Keratinocyte (primary cell): ENCODE results near the gene COL20A1. TPM values are rescaled to one million over a fixed set of nuclear protein-coding genes. Genes with fewer than 3 reads are reported as not detected.

ENCODE experiments used
- DNase-seq: peaks from one replicate; pipeline ENCODE4 v3.0.0-alpha.2; 2011; ENCODE audit warnings: low read depth, missing footprints, low spot score
- FAIRE-seq: peaks from 2 replicates; lab custom pipeline; 2011; peaks lifted over from hg19 to GRCh38; lab: Jason Lieb, UNC
- H2AFZ ChIP-seq: 2 replicates; pipeline ENCODE4 v1.6.0; 2012; ENCODE audit warnings: low read length, control low read depth, inconsistent platforms; ENCODE audit not compliant: control insufficient read depth
- H3K27ac ChIP-seq: 2 replicates; pipeline ENCODE4 v1.5.1; 2011; ENCODE audit warnings: low read length; ENCODE audit not compliant: control insufficient read depth, insufficient read depth
- H3K27me3 ChIP-seq: 3 replicates; pipeline ENCODE4 v1.6.0; 2011; ENCODE audit warnings: low read length; ENCODE audit not compliant: control insufficient read depth, insufficient read depth; ENCODE audit errors: extremely low read depth
- H3K36me3 ChIP-seq, 2 experiments: 2 replicates in 1 of 2; 3 replicates in 1 of 2; pipeline ENCODE4 v1.5.1; 2011; ENCODE audit warnings: low read length in 2 of 2, mild to moderate bottlenecking in 1 of 2; ENCODE audit not compliant: control insufficient read depth in 2 of 2, insufficient read depth in 2 of 2; ENCODE audit errors: extremely low read depth in 1 of 2
- H3K4me1 ChIP-seq: 3 replicates; pipeline ENCODE4 v1.5.1; 2011; ENCODE audit warnings: low read length; ENCODE audit not compliant: control insufficient read depth, insufficient read depth; ENCODE audit errors: extremely low read depth
- H3K4me2 ChIP-seq: 3 replicates; pipeline ENCODE4 v1.6.0; 2011; ENCODE audit warnings: low read depth, low read length; ENCODE audit not compliant: control insufficient read depth, insufficient read depth; ENCODE audit errors: extremely low read depth
- H3K4me3 ChIP-seq, 3 experiments: fragments of 200-600 bp in 1 of 3; sonication (generic) in 1 of 3; 2 replicates in 2 of 3; 3 replicates in 1 of 3; pipeline ENCODE4 v1.5.1; 2011 to 2016; ENCODE audit warnings: low read length in 3 of 3, mild to moderate bottlenecking in 3 of 3, control low read depth in 2 of 3, inconsistent platforms in 1 of 3, low read depth in 1 of 3, mixed read lengths in 1 of 3, mixed run types in 1 of 3, moderate library complexity in 1 of 3; ENCODE audit not compliant: control insufficient read depth in 2 of 3, insufficient read depth in 2 of 3; ENCODE audit errors: extremely low read depth in 1 of 3
- H3K79me2 ChIP-seq: 2 replicates; pipeline ENCODE4 v1.6.0; 2012; ENCODE audit warnings: low read length; ENCODE audit not compliant: control insufficient read depth, insufficient read depth
- H3K9ac ChIP-seq: 3 replicates; pipeline ENCODE4 v1.6.0; 2011; ENCODE audit warnings: low read length; ENCODE audit not compliant: control insufficient read depth, insufficient read depth; ENCODE audit errors: extremely low read depth
- H3K9me1 ChIP-seq: 3 replicates; pipeline ENCODE4 v1.6.0; 2011; ENCODE audit warnings: low read length; ENCODE audit not compliant: control insufficient read depth, insufficient read depth; ENCODE audit errors: extremely low read depth
- H3K9me3 ChIP-seq: 2 replicates; pipeline ENCODE4 v1.5.1; 2012; ENCODE audit warnings: low read depth, low read length; ENCODE audit not compliant: control insufficient read depth
- H4K20me1 ChIP-seq: 3 replicates; pipeline ENCODE4 v1.6.0; 2011; ENCODE audit warnings: low read length; ENCODE audit not compliant: control insufficient read depth, insufficient read depth; ENCODE audit errors: extremely low read depth
- CTCF ChIP-seq, 3 experiments: IDR thresholded peaks in 1 of 3; conservative IDR thresholded peaks in 1 of 3; optimal IDR thresholded peaks in 1 of 3; 2 replicates in 2 of 3; 3 replicates in 1 of 3; pipeline versions ENCODE3 to v1.5.1; 2011; ENCODE audit warnings: low read length in 3 of 3, mild to moderate bottlenecking in 3 of 3, moderate library complexity in 2 of 3, control low read depth in 1 of 3, inconsistent platforms in 1 of 3; ENCODE audit not compliant: insufficient read depth in 2 of 3; ENCODE audit errors: extremely low read depth in 1 of 3
- EZH2 ChIP-seq: IDR thresholded peaks from one replicate; pipeline ENCODE4 v1.6.1; 2012; ENCODE audit warnings: inconsistent platforms, mild to moderate bottlenecking, low read length, moderate library complexity
- dilution Hi-C: fragments of 300-500 bp; cut with MboI; formaldehyde crosslinking; loops from one replicate; pipeline ENCODE4 v1.7.0; 2020; ENCODE audit warnings: low sequenced_read_pairs; ENCODE audit not compliant: extremely low pct_ligation_motif_present
- polyA plus RNA-seq, 5 experiments: library from polyadenylated mRNA; depleted of rRNA in 3 of 5; stranded (reverse) in 3 of 5; stranded (forward) in 1 of 5; unstranded in 1 of 5; fragments of >200 nt; gene quantifications; 1 replicate in 1 of 5; 2 replicates in 3 of 5; 3 replicates in 1 of 5; pipeline versions ENCODE4 v1.2.1 to v1.2.3, GENCODE V29; 2011 to 2012; ENCODE audit warnings: missing spikeins in 2 of 5, low read depth in 1 of 5, low replicate concordance in 1 of 5

Gene COL20A1
- polyA plus RNA-seq, 1 donor (not counting 4 experiments of a cell fraction or from before 2014, with no cell fraction given) = not detected

GRCh38 chr20:63267691-63268090 is 25.3 kb upstream of the COL20A1 start:
- dilution Hi-C loops = no loop called here
- Histone ChIP-seq H3K4me3 (no peak overlapping the region), H3K79me2 (peaks cover under 1% of the 10 kb centered on the region), H3K9me3 (no peaks in the 10 kb centered on the region), H4K20me1 (no peaks in the 10 kb centered on the region), H3K9ac (no peak overlapping the region), H3K9me1 (no peaks in the 10 kb centered on the region), H3K4me1 (peaks cover 16% of the 10 kb centered on the region), H2AFZ (no peak overlapping the region), H3K4me2 (no peak overlapping the region), H3K27ac (no peak overlapping the region), H3K36me3 (no peaks in the 10 kb centered on the region), H3K27me3 (peaks cover 12% of the 10 kb centered on the region)
- DNase-seq (no peak), FAIRE-seq (no peak)
- TF ChIP-seq CTCF (optimal IDR thresholded peaks at IDR 0.05 in 1 of 3, IDR thresholded peaks at IDR 0.05 in 1 of 3, conservative IDR thresholded peaks at IDR 0.05 in 1 of 3; ENCODE audit: extremely low read depth in 1 of 3, insufficient read depth in 2 of 3, low read length in 3 of 3) (no peak), EZH2 (no peak)

- H3K9me1 ChIP-seq = no peaks in the 10 kb centered on the region
- H2AFZ ChIP-seq = no peak overlapping the region
- dilution Hi-C loops = no loop called here
- peaks cover 6% of the 10 kb centered on the region for H3K79me2 ChIP-seq
- H3K4me1 ChIP-seq = peaks cover 16% of the 10 kb centered on the region
- TF ChIP-seq CTCF (optimal IDR thresholded peaks at IDR 0.05 in 1 of 3, IDR thresholded peaks at IDR 0.05 in 1 of 3, conservative IDR thresholded peaks at IDR 0.05 in 1 of 3; ENCODE audit: extremely low read depth in 1 of 3, insufficient read depth in 2 of 3, low read length in 3 of 3) (no peak), EZH2 (no peak)
- no peaks in the 10 kb centered on the region for H3K9me3 ChIP-seq
- DNase-seq (no peak), FAIRE-seq (no peak)
- H3K4me2 ChIP-seq = peak overlapping the region; percentile 52
- H4K20me1 ChIP-seq = no peaks in the 10 kb centered on the region
- H3K27me3 ChIP-seq = peaks cover 7% of the 10 kb centered on the region
- no peak overlapping the region for H3K4me3 ChIP-seq
- H3K9ac ChIP-seq = no peak overlapping the region
- H3K36me3 ChIP-seq = no peaks in the 10 kb centered on the region
- no peak overlapping the region for H3K27ac ChIP-seq
Measured at GRCh38 chr20:63268256-63268655, 24.7 kb upstream of the COL20A1 start.
